Measurements from ENCODE around the gene PLEKHM3. TPM values are rescaled to one million over a fixed set of nuclear protein-coding genes. Genes with fewer than 3 reads are reported as not detected.

The PLEKHM3 gene
- total RNA-seq, 1 experiment from 2014 or later = 9.3 TPM

- Histone ChIP-seq H3K9me3 (no peaks in the 10 kb centered on the region), H3K4me1 (peaks cover 14% of the 10 kb centered on the region), H3K27me3 (replicated peaks; ENCODE audit: control insufficient read depth, insufficient read depth, low read length) (no peaks in the 10 kb centered on the region), H3K36me3 (ENCODE audit: control insufficient read depth, insufficient read depth, low read length) (no peaks in the 10 kb centered on the region), H3K4me3 (ENCODE audit: low read depth, low read length) (no peak overlapping the region)
- TF ChIP-seq CTCF (IDR thresholded peaks at IDR 0.05; ENCODE audit: insufficient read depth in 1 of 2, low read depth in 1 of 2, low read length in 1 of 2, severe bottlenecking in 1 of 2, unreplicated experiment in 1 of 2) = no peak
- ChIA-PET CTCF (no interaction called here), POLR2A (interaction anchor here (0.7 kb wide), 1 partner anchor 56 kb away, joined by 3 read pairs; no protein-coding TSS in a partner anchor)
- Mint-ChIP-seq H3K4me1 (ENCODE audit: low read depth, unreplicated experiment) (peaks cover 26% of the 10 kb centered on the region), H3K36me3 (ENCODE audit: insufficient read depth, unreplicated experiment) (no peaks in the 10 kb centered on the region), H3K4me3 (ENCODE audit: unreplicated experiment) (no peak overlapping the region), H3K27me3 (ENCODE audit: insufficient read depth, unreplicated experiment) (no peaks in the 10 kb centered on the region), H3K9me3 (ENCODE audit: unreplicated experiment) (no peaks in the 10 kb centered on the region), H3K27ac (ENCODE audit: unreplicated experiment) (no peak overlapping the region)
- DNase-seq = no peak
- BruUV-seq (replicated peaks) = no TSS peak
- intact Hi-C loops (cut with micrococcal nuclease; ENCODE audit: unreplicated experiment) = no loop called here
Measured at GRCh38 chr2:207920321-207920720, 105.0 kb downstream of the PLEKHM3 start.

GRCh38 chr2:207919164-207919919, 106.0 kb downstream of the PLEKHM3 start:
- Mint-ChIP-seq H3K36me3 (ENCODE audit: insufficient read depth, unreplicated experiment) (no peaks in the 10 kb centered on the region), H3K27ac (ENCODE audit: unreplicated experiment) (no peak overlapping the region), H3K27me3 (ENCODE audit: insufficient read depth, unreplicated experiment) (no peaks in the 10 kb centered on the region), H3K4me1 (ENCODE audit: low read depth, unreplicated experiment) (peaks cover 16% of the 10 kb centered on the region), H3K9me3 (ENCODE audit: unreplicated experiment) (no peaks in the 10 kb centered on the region), H3K4me3 (ENCODE audit: unreplicated experiment) (no peak overlapping the region)
- no TSS peak for BruUV-seq (replicated peaks)
- peaks cover 12% of the 10 kb centered on the region for H3K4me1 ChIP-seq
- H3K36me3 ChIP-seq (ENCODE audit: control insufficient read depth, insufficient read depth, low read length) = no peaks in the 10 kb centered on the region
- no peaks in the 10 kb centered on the region for H3K27me3 ChIP-seq (replicated peaks; ENCODE audit: control insufficient read depth, insufficient read depth, low read length)
- no peaks in the 10 kb centered on the region for H3K9me3 ChIP-seq
- no peak for TF ChIP-seq CTCF (IDR thresholded peaks at IDR 0.05; ENCODE audit: insufficient read depth in 1 of 2, low read depth in 1 of 2, low read length in 1 of 2, severe bottlenecking in 1 of 2, unreplicated experiment in 1 of 2)
- DNase-seq = no peak
- no peak overlapping the region for H3K4me3 ChIP-seq (ENCODE audit: low read depth, low read length)
- CTCF ChIA-PET = interaction anchor here (0.6 kb wide), 1 partner anchor 118 kb away, joined by 4 read pairs; no protein-coding TSS in a partner anchor
- intact Hi-C loops (cut with micrococcal nuclease; ENCODE audit: unreplicated experiment) = no loop called here
- POLR2A ChIA-PET = no interaction called here

- ChIA-PET CTCF (no interaction called here), POLR2A (no interaction called here)
- TF ChIP-seq CTCF (IDR thresholded peaks at IDR 0.05; ENCODE audit: insufficient read depth in 1 of 2, low read depth in 1 of 2, low read length in 1 of 2, severe bottlenecking in 1 of 2, unreplicated experiment in 1 of 2) = no peak
Measured at GRCh38 chr2:207914716-207915115, 110.6 kb downstream of the PLEKHM3 start.

More at GRCh38 chr2:207914716-207915115, 110.6 kb downstream of the PLEKHM3 start:
- no peak for DNase-seq
- Mint-ChIP-seq H3K27me3 (ENCODE audit: insufficient read depth, unreplicated experiment) (no peaks in the 10 kb centered on the region), H3K27ac (ENCODE audit: unreplicated experiment) (no peak overlapping the region), H3K9me3 (ENCODE audit: unreplicated experiment) (peaks cover 13% of the 10 kb centered on the region), H3K4me3 (ENCODE audit: unreplicated experiment) (no peak overlapping the region), H3K4me1 (ENCODE audit: low read depth, unreplicated experiment) (peaks cover 30% of the 10 kb centered on the region), H3K36me3 (ENCODE audit: insufficient read depth, unreplicated experiment) (peaks cover 6% of the 10 kb centered on the region)
- intact Hi-C loops (cut with micrococcal nuclease; ENCODE audit: unreplicated experiment) = no loop called here
- BruUV-seq (replicated peaks) = no TSS peak
- no peaks in the 10 kb centered on the region for H3K27me3 ChIP-seq (replicated peaks; ENCODE audit: control insufficient read depth, insufficient read depth, low read length)
- no peaks in the 10 kb centered on the region for H3K36me3 ChIP-seq (ENCODE audit: control insufficient read depth, insufficient read depth, low read length)
- H3K4me1 ChIP-seq = peaks cover 26% of the 10 kb centered on the region
- H3K4me3 ChIP-seq (ENCODE audit: low read depth, low read length) = no peak overlapping the region
- H3K9me3 ChIP-seq = no peaks in the 10 kb centered on the region; the same call in 1 of the 2 replicates
